ENCODE measurements around the gene RBBP5.

Gene RBBP5

DNA sequence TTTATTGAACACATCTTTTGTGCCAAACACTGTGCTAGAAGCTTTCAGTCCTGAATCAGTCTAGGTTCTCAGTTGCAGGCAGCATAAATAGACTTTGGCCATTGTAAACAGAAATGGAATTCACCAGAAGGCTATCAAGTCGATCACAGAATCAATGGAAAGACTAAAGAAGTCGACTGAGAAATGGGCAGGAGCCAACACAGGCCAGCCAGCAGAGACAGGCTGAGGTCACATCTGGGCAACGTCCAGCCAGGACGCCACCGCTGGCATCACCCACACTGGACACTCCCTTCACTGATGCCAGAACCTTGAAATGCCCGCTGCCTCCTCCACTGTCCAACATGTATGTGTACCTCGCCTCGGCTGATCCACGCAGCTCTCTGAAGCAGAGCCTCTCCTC is 84.2 kb downstream of the RBBP5 start:
- FAIRE-seq (no peak), DNase-seq (ENCODE audit: insufficient read length, low spot score) (no peak)
